ENCODE measurements around the gene WDHD1. TPM values are rescaled to one million over a fixed set of nuclear protein-coding genes. Genes with fewer than 3 reads are reported as not detected.
A peak's percentile ranks its signal among the peaks of the same experiment; 100 is the strongest.

WDHD1 gene
- total RNA-seq, 2 donors from 2014 or later = 3.0 to 5.1 TPM

DNA sequence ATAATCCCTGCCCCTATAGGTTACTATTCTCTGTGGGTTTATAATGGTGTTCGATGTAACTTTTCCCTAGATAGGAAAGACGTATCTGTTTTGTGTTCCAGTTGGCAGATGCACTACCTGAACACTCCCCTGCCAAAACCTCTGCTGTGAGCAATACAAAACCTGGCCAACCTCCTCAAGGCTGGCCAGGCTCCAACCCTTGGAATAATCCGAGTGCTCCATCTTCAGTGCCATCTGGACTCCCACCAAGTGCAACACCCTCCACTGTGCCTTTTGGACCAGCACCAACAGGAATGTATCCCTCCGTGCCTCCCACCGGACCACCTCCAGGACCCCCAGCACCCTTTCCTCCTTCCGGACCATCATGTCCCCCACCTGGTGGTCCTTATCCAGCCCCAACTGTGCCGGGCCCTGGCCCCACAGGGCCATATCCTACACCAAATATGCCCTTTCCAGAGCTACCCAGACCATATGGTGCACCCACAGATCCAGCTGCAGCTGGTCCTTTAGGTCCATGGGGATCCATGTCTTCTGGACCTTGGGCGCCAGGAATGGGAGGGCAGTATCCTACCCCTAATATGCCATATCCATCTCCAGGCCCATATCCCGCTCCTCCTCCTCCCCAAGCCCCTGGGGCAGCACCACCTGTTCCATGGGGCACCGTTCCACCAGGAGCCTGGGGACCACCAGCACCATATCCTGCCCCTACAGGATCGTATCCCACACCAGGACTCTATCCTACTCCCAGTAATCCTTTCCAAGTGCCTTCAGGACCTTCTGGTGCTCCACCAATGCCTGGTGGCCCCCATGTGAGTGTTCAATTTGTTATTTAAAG is 35.8 kb upstream of the WDHD1 start:
- Histone ChIP-seq H3K4me1 (replicated peaks) (no peaks in the 10 kb centered on the region), H3K9me3 (no peaks in the 10 kb centered on the region), H3K36me3 (peaks cover 0 to 6% of the 10 kb centered on the region in 2 donors), H3K27me3 (replicated peaks; ENCODE audit: insufficient read depth) (no peaks in the 10 kb centered on the region), H3K27ac (no peak overlapping the region), H3K4me3 (no peak overlapping the region)
- DNase-seq (ENCODE audit: low spot score) = no peak
- 64% methylated on average over 11 of the region's 11 CpGs for WGBS
- intact Hi-C loops (cut with DNase I) = no loop called here
- TF ChIP-seq POLR2A (IDR thresholded peaks at IDR 0.05) (no peak), CTCF (IDR thresholded peaks at IDR 0.05) (no peak), POLR2AphosphoS5 (IDR thresholded peaks at IDR 0.05) (no peak)

DNA sequence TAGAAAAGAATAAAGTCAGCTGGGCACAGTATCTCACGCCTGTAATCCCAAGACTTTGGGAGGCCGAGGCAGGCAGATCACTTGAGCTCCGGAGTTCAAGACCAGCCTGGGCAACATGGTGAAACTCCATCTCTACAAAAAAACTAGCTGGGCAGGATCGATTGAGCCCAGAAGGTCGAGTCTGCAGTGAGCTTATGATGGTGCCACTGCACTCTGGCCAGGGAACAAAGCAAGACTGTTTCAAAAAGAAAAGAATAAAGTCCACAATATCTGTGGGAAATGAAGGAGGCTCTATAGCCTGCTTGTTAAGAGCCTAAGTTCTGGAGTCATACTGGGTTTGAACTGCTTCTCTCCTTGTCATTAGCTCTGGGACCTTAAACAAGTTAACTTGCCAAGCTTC is 32.4 kb upstream of the WDHD1 start:
- WGBS = 92% methylated on average over 5 of the region's 5 CpGs
- no peak for TF ChIP-seq CTCF (IDR thresholded peaks at IDR 0.05)
- no peak for TF ChIP-seq POLR2A (IDR thresholded peaks at IDR 0.05)
- no peak for TF ChIP-seq POLR2AphosphoS5 (IDR thresholded peaks at IDR 0.05)
- Histone ChIP-seq H3K27me3 (replicated peaks; ENCODE audit: insufficient read depth) (no peaks in the 10 kb centered on the region), H3K4me3 (no peak overlapping the region), H3K9me3 (no peaks in the 10 kb centered on the region), H3K27ac (no peak overlapping the region), H3K36me3 (peaks cover 0 to 6% of the 10 kb centered on the region in 2 donors), H3K4me1 (replicated peaks) (no peaks in the 10 kb centered on the region)
- no peak for DNase-seq (ENCODE audit: low spot score)
- intact Hi-C loops (cut with DNase I) = no loop called here

DNA sequence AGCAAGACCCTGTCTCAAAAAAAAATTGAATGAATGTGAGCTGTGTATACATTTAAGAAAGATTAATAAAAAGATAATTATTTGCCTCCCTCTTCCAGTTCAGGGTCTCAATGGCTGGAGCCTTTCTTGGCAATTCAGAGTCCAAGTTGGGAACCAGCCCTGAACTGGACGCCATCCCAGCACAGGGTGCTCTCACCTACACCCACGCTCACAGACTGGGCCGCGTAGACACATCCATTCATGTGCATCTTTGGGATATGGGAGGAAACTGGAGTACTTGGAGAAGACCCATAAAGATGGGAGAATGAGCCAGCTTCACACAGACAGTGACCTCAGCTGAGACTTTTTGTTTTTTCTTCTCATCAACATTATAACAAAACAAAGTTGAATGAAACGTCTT is 31.0 kb upstream of the WDHD1 start:
- H3K4me1 ChIP-seq (replicated peaks) = peaks cover 5% of the 10 kb centered on the region
- H3K36me3 ChIP-seq = peaks cover 0 to 4% of the 10 kb centered on the region in 2 donors
- H3K9me3 ChIP-seq = no peaks in the 10 kb centered on the region
- TF ChIP-seq POLR2AphosphoS5 (IDR thresholded peaks at IDR 0.05) (no peak), CTCF (IDR thresholded peaks at IDR 0.05) (no peak), POLR2A (IDR thresholded peaks at IDR 0.05) (no peak)
- H3K27ac ChIP-seq = no peak overlapping the region
- no peaks in the 10 kb centered on the region for H3K27me3 ChIP-seq (replicated peaks; ENCODE audit: insufficient read depth)
- intact Hi-C loops (cut with DNase I) = no loop called here
- DNase-seq (ENCODE audit: low spot score) = no peak
- no peak overlapping the region for H3K4me3 ChIP-seq
- WGBS = 88% methylated on average over 5 of the region's 5 CpGs

GRCh38 chr14:55054098-55054497 is 27.2 kb upstream of the WDHD1 start:
- no peak overlapping the region for H3K4me3 ChIP-seq
- H3K27ac ChIP-seq = no peak overlapping the region
- no peaks in the 10 kb centered on the region for H3K36me3 ChIP-seq
- H3K9me3 ChIP-seq = no peaks in the 10 kb centered on the region
- no peaks in the 10 kb centered on the region for H3K27me3 ChIP-seq (replicated peaks; ENCODE audit: insufficient read depth)
- WGBS = 98% methylated on average over 13 of the region's 13 CpGs
- intact Hi-C loops (cut with DNase I) = no loop called here
- DNase-seq (ENCODE audit: low spot score) = no peak
- TF ChIP-seq POLR2AphosphoS5 (IDR thresholded peaks at IDR 0.05) = no peak
- TF ChIP-seq POLR2A (IDR thresholded peaks at IDR 0.05) = no peak
- no peak for TF ChIP-seq CTCF (IDR thresholded peaks at IDR 0.05)
- H3K4me1 ChIP-seq (replicated peaks) = peaks cover 5% of the 10 kb centered on the region

DNA sequence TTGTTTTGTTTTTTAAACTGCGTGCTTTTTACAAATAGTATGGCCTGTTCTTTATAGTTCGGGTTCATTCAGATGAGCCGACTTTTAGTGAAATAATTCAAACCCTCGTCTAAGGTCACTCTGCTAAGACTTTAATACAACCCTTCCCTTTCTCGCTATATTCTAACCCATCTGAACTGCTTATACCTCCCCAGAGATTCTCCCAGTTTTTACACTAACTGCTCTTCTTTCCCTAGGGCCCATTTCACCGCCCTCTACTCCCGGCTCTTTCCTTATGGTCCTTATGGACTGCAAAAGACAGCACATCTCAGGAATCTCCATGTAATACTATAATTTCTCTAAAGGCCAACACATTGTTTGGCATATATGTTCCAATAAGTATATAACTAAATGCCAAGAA is 26.6 kb upstream of the WDHD1 start:
- peak overlapping the region; percentile 99 to 100 for H3K27ac ChIP-seq
- H3K4me1 ChIP-seq (replicated peaks) = peaks cover 5% of the 10 kb centered on the region
- no peak for DNase-seq (ENCODE audit: low spot score)
- 73% methylated on average over 7 of the region's 7 CpGs for WGBS
- peak overlapping the region in 1 of 2 donors; percentile 85 for H3K4me3 ChIP-seq
- no peaks in the 10 kb centered on the region for H3K27me3 ChIP-seq (replicated peaks; ENCODE audit: insufficient read depth)
- no peak for TF ChIP-seq CTCF (IDR thresholded peaks at IDR 0.05)
- TF ChIP-seq POLR2A (IDR thresholded peaks at IDR 0.05) = no peak
- no peak for TF ChIP-seq POLR2AphosphoS5 (IDR thresholded peaks at IDR 0.05)
- intact Hi-C loops (cut with DNase I) = no loop called here
- H3K9me3 ChIP-seq = no peaks in the 10 kb centered on the region
- no peaks in the 10 kb centered on the region for H3K36me3 ChIP-seq
